GM12873 (cell line): ENCODE data around the gene DYNLRB2.

Experiments
- CTCF ChIP-seq: IDR thresholded peaks from 2 replicates; pipeline ENCODE4 v1.5.1; 2012; ENCODE audit warnings: low read depth, mild to moderate bottlenecking, moderate library complexity, low read length, control low read depth; ENCODE audit not compliant: insufficient read depth; ENCODE audit errors: missing control alignments

The DYNLRB2 gene

DNA sequence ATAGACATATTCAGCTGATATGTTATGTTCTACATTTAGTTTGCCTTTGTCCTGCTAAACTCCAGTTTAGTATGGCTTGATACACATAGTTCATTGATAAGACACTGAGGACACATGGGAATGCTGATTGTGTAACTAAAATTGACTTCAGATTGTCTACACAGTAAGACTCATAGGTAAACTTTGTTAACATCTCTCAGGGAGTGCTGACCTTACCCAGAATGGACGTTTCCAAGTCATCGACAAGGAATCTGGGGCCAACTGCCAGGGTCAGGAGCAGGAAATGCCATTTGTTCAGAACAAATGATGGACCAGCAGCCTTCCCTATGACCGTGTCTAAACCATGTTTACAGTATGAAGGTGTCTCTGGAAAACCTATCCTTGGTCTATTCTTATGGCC lies 58.7 kb downstream of the DYNLRB2 start:
- no peak for TF ChIP-seq CTCF
